ENCODE data around the gene CRIP2. TPM values are rescaled to one million over a fixed set of nuclear protein-coding genes. Genes with fewer than 3 reads are reported as not detected.

Gene CRIP2
- total and polyA plus RNA-seq, 9 of the 15 experiments (the other 6 are each of a cell fraction or from before 2014, with no cell fraction given), result 0.18 to 2.0 (median 0.69) TPM; not detected in 1

DNA sequence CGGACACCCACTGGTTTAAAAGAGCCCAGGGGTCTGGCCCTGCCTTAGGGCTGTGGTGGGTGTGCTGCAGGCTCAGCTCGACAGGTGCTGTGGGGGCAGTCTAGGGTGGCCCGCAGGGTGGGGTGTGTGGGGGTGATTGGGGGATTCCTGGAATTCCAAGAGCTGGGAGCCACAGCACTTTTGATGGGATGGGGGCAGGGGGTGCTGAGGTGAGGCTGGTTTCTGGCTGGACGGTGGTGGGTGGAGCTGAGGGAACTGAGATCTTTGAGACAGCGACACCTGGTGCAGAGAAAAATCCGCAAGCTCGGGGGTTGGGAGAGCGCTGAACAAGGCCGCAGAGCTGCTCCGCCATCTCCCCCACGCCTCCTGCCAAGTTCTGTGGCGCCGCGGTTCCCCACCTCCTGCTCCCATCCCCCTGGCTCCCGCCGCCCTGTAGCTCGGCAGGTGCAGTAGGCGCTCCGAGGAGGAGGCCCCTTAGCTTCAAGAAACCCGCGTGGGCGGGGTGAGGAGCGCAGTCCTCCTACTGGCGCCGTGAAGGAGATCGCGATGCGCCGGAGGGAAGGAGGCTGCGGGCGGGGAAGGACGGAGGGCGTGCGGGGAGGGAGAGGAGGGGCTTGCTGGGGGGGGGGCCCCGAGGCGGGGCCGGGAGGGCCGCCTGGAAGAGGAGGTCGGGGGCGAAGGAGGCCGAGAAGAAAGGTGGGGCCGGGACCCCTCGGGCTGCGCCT is 15.1 kb downstream of the CRIP2 start (continued):
- TF ChIP-seq, protein P1, sequence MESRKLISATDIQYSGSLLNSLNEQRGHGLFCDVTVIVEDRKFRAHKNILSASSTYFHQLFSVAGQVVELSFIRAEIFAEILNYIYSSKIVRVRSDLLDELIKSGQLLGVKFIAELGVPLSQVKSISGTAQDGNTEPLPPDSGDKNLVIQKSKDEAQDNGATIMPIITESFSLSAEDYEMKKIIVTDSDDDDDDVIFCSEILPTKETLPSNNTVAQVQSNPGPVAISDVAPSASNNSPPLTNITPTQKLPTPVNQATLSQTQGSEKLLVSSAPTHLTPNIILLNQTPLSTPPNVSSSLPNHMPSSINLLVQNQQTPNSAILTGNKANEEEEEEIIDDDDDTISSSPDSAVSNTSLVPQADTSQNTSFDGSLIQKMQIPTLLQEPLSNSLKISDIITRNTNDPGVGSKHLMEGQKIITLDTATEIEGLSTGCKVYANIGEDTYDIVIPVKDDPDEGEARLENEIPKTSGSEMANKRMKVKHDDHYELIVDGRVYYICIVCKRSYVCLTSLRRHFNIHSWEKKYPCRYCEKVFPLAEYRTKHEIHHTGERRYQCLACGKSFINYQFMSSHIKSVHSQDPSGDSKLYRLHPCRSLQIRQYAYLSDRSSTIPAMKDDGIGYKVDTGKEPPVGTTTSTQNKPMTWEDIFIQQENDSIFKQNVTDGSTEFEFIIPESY (CRISPR knock-in tag; IDR thresholded peaks at IDR 0.05), result no peak
- TF ChIP-seq HNRNPH1 (optimal IDR thresholded peaks at IDR 0.05; ENCODE audit: low read depth, low read length) (no peak), TEAD1 (CRISPR knock-in tag; IDR thresholded peaks at IDR 0.05) (no peak), ZNF561 (CRISPR knock-in tag; conservative IDR thresholded peaks at IDR 0.05) (no peak), SNRNP70 (optimal IDR thresholded peaks at IDR 0.05; ENCODE audit: low read depth, low read length) (no peak), BRF1 (IDR thresholded peaks at IDR 0.05; ENCODE audit: borderline replicate concordance, extremely low read depth, insufficient read length) (no peak), ZNF23 (CRISPR knock-in tag; IDR thresholded peaks at IDR 0.05) (no peak), ETS2 (tag; IDR thresholded peaks at IDR 0.05; ENCODE audit: borderline replicate concordance, poor library complexity, severe bottlenecking) (no peak), ZNF75A (CRISPR knock-in tag; IDR thresholded peaks at IDR 0.05) (no peak), CHD4 (IDR thresholded peaks at IDR 0.05; ENCODE audit: insufficient read depth, insufficient replicate concordance, low read depth, low read length, poor library complexity, severe bottlenecking) (no peak), ZNF140 (CRISPR knock-in tag; IDR thresholded peaks at IDR 0.05) (no peak), TEAD4 (IDR thresholded peaks at IDR 0.05; ENCODE audit: low read length) (no peak), TEAD4 (CRISPR knock-in tag; IDR thresholded peaks at IDR 0.05; ENCODE audit: borderline replicate concordance) (no peak), IRF2 (CRISPR knock-in tag; IDR thresholded peaks at IDR 0.05) (no peak), JUND (IDR thresholded peaks at IDR 0.05; ENCODE audit: borderline replicate concordance, low read depth, low read length) (0 out of 2 replicates have a peak, but pooled peaks have one; percentile 25), JUND (tag; IDR thresholded peaks at IDR 0.05; ENCODE audit: borderline replicate concordance, low read depth, low read length) (no peak), POLR3A (IDR thresholded peaks at IDR 0.05; ENCODE audit: borderline replicate concordance, extremely low read depth, insufficient read depth, insufficient read length) (no peak)
- TF ChIP-seq, protein P2, sequence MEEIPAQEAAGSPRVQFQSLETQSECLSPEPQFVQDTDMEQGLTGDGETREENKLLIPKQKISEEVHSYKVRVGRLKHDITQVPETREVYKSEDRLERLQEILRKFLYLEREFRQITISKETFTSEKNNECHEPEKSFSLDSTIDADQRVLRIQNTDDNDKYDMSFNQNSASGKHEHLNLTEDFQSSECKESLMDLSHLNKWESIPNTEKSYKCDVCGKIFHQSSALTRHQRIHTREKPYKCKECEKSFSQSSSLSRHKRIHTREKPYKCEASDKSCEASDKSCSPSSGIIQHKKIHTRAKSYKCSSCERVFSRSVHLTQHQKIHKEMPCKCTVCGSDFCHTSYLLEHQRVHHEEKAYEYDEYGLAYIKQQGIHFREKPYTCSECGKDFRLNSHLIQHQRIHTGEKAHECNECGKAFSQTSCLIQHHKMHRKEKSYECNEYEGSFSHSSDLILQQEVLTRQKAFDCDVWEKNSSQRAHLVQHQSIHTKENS (CRISPR knock-in tag; IDR thresholded peaks at IDR 0.05), result no peak
- TF ChIP-seq, protein P3, sequence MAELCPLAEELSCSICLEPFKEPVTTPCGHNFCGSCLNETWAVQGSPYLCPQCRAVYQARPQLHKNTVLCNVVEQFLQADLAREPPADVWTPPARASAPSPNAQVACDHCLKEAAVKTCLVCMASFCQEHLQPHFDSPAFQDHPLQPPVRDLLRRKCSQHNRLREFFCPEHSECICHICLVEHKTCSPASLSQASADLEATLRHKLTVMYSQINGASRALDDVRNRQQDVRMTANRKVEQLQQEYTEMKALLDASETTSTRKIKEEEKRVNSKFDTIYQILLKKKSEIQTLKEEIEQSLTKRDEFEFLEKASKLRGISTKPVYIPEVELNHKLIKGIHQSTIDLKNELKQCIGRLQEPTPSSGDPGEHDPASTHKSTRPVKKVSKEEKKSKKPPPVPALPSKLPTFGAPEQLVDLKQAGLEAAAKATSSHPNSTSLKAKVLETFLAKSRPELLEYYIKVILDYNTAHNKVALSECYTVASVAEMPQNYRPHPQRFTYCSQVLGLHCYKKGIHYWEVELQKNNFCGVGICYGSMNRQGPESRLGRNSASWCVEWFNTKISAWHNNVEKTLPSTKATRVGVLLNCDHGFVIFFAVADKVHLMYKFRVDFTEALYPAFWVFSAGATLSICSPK (IDR thresholded peaks at IDR 0.05; ENCODE audit: borderline replicate concordance), result no peak
- TF ChIP-seq, protein P4, sequence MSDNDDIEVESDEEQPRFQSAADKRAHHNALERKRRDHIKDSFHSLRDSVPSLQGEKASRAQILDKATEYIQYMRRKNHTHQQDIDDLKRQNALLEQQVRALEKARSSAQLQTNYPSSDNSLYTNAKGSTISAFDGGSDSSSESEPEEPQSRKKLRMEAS (CRISPR knock-in tag; IDR thresholded peaks at IDR 0.05), result peak; percentile 39; the same call in 1 of the 2 replicates
- TF ChIP-seq, protein P5, sequence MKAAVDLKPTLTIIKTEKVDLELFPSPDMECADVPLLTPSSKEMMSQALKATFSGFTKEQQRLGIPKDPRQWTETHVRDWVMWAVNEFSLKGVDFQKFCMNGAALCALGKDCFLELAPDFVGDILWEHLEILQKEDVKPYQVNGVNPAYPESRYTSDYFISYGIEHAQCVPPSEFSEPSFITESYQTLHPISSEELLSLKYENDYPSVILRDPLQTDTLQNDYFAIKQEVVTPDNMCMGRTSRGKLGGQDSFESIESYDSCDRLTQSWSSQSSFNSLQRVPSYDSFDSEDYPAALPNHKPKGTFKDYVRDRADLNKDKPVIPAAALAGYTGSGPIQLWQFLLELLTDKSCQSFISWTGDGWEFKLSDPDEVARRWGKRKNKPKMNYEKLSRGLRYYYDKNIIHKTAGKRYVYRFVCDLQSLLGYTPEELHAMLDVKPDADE (conservative IDR thresholded peaks at IDR 0.05; ENCODE audit: control insufficient read depth, low read depth, low read length), result no peak
